HTERT RPE-1 (cell line): ENCODE data around the gene IRAK1.

Experiments used
- in situ Hi-C: fragments of 300-500 bp; cut with MboI; formaldehyde crosslinking; loops from 4 replicates; pipeline ENCODE4 v1.14.3; 2020; ENCODE audit warnings: low sequenced_read_pairs

IRAK1 gene

DNA sequence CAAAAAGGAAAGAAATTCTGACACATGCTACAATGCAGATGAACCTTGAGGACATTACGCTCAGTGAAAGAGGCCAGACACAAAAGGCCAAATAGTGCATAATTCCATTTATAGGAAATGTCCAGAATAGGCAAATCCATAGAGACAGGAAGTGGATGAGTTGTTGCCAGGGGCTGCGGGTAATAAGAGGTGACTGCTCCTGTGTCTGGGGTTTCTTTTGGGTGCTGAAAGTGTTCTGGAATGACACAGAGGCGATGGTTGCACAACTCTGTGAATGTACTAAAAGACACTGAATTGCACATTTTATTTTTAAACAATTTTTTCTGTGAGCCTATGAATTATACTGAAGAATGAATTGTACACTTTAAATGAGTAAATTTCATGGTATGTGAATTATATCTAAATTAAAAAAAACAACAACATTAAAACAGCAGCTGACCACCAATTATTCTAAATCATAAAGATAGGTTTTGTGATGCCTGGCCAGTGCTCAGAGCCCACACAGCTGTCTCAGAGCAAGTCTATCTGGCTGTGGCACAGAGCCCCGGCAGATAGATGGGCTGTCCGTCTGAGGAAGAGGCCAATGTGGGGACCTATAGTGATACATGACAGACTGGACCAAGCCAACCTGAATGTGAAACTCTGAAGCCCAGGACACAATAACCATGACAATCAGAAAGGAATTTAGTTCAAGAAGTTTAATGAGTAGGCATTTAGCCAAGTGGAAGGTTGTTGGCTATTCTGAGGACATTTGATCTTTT is 23.5 kb upstream of the IRAK1 start:
- in situ Hi-C loops = no loop called here

DNA sequence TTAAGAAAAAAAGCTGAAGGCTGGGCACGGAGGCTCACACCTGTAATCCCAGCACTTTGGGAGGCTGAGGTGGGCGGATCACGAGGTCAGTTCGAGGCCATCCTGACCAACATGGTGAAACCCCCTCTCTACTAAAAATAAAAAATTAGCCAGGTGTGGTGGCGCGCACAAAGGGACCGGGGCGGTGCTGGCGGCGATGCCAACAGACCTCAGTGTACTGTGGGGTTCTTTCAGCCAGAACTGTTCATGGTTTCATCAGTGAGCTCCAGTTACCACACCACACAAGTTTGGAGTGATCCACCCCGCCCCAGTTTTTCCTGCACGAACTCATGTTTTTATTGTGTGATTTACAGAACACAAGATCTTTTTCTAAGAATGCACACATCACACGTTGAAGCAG is 21.2 kb upstream of the IRAK1 start:
- in situ Hi-C loops = no loop called here

DNA sequence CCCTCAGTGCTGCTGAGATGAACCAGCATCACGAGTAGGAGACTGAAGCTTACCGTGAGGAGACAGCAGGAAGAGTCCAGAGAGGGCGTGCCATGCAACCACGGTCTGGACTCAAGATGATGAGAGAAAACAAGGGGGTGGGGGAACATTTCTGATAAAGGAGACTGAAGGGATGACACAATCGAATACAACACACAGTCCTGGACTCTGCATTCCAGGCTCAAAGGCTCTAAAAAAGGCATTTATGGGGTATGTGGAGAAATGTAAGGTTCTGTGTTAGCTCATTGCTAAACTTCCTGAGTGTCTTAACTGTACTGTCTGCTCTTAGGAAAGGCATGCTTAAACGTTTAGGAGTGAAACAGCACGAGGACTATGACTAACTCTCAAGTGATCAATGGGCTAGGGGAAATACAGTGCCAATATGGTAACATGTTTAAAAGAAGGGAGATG is 20.6 kb upstream of the IRAK1 start:
- in situ Hi-C loops = no loop called here

DNA sequence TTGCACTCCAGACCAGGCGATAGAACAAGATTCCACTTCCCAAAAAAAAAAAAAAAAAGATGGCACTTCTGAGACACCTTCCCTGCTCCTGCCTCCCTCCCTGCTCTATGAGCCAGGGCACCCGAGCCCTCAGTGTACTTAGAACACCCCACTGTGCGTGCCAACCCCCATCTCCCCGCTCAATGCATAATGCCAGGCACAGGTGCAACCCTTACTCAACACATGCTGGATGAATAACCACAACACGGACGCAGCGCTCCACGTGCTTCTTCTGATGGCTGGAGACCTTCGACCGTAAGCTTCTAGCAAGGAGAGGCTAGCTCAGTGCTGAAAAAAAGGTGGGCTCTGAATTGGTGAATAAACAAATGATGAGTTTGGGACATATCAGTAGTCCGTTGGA is 19.9 kb upstream of the IRAK1 start:
- in situ Hi-C loops = no loop called here

DNA sequence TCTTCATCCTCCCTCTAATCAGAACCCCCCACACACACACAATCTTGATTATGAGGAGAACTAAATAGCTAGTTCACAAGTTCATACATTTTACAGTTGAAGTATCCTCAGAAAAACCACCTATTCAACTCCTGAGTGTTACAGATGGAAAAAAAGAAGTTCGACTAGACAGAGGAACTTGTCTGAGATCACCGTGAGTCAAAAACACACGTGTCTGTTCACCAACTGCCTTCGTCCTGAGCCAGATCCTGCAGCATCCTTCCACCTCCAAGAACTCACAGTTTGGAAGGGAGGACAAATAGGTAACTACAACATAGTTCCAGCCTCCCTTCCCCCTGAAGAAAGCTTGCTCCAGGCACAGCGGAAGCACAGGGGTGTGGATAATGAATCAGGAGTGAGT is 19.0 kb upstream of the IRAK1 start:
- in situ Hi-C loops = no loop called here

DNA sequence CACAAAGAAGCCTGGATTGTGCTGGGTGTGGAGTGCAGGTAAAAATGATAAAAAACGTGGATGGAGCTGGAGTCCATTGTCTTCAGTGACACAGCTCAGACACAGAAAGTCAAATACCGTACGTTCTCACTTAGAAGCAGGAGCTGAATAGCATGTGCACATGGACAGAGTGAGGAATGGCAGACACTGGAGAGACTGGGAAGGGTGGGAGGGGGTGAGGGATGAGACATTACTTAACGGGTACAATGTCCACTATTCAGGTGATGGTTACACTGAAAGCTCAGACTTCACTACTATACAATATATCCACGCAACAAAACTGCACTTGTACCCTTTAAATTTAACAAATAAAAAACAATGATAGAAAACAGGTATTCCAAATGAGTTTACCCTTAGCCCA is 18.1 kb upstream of the IRAK1 start:
- in situ Hi-C loops = no loop called here

DNA sequence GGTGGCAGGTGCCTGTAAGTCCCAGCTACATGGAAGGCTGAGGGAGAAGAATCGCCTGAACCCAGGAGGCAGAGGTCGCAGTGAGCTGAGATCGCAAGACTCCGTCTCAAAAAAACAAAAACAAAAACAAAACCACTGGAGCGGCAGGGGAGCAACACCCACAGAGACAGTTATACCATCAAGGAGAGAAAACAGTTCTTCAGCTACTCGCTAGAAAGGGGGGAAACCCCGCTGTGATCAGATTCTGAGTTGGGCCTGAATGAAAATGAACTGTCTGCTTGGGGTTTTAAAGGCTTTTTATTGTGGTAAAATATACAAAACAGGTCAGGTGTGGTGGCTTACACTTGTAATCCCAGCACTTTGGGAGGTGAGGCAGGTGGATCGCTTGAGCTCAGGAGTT is 16.8 kb upstream of the IRAK1 start:
- in situ Hi-C loops = no loop called here

DNA sequence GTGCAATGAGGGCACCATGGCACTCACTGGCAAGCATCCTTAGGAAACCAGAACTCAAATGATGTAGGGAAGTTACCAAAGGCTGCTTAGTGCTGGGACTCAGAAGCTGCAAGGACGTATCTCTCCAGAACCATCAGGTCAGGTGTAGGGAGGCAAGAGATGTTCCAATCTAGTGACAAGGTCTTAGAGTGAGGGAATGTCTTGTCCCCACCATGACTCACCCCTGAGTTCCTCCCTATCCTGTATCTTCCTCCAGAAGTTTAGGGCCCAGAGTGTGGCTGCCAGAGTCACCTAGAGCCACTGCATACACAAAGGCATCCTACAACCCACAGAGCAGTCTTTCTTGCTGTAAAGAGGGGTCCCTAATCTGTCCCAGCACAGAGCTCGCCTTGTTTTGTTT is 14.1 kb upstream of the IRAK1 start:
- in situ Hi-C loops = no loop called here

DNA sequence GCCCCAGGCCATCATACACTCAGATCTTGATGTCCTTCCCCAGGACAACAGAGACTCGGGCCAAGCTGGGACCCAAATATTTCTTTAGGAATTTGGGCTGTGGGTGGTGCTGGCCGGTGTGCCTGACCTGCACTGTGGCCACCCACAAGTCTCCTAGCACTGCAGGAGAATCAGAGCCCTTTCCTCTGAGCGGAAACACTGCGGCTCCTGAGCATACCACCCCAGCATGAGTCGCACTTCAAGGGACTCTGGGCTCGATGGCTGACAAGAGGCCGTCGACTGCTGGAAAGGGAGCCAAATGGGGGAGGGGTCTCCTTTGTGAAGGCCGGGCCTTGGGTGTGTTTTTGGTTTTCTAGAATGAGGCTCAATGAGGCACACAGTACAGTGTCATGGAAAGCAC is 13.0 kb upstream of the IRAK1 start:
- in situ Hi-C loops = no loop called here

DNA sequence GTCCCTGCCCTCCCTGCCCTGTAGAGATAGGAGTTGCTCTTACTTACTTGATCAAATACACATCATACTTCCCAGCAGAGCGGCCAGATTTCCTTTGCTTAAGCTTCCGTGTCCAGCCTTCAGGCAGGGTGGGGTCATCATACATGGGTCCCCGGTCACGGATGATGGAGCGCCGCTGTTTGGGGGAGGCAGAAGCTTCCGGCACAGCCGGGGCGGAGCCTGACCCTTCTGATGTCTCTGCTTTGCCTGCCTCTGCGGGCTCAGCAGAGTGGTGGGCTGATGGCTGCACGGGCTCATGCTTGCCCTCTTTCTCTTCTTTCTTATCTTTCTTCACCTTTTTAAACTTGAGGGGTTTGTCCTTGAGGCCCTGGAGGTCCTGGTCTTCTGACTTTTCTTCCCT is 12.5 kb upstream of the IRAK1 start:
- in situ Hi-C loops = no loop called here

DNA sequence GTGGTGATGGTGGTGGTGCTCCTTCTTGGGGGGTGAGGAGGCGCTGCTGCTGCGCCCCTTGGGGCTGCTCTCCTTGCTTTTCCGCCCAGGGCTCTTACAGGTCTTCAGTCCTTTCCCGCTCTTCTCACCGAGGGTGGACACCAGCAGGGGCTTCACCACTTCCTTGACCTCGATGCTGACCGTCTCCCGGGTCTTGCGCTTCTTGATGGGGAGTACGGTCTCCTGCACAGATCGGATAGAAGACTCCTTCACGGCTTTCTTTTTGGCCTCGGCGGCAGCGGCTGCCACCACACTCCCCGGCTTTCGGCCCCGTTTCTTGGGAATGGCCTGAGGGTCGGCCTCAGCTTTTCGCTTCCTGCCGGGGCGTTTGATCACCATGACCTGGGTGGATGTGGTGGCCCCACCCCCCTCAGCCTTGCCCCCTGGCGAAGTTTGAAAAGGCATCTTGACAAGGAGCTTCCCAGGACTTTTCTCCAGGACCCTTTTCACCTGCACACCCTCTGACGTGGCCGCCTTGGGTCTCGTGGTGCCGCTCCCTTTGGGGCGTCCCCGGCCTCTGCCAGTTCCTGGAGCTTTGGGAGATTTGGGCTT is 11.1 kb upstream of the IRAK1 start:
- in situ Hi-C loops = no loop called here

DNA sequence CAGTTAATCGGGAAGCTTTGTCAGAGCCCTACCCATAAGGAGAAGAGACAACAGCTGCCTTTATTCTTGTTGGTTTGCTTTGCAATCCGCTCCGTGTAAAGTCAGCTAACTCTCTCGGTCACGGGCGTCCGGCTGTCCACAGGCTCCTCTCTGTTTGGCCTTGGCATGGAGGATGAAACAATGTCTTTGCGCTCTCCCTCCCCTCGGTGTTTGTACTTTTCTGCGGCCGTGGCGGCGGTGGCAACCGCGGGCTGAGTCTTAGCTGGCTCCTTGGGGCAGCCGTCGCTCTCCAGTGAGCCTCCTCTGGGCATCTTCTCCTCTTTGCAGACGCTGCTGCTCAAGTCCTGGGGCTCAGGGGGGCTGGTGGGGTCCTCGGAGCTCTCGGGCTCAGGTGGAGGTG is 10.6 kb upstream of the IRAK1 start:
- in situ Hi-C loops = no loop called here

DNA sequence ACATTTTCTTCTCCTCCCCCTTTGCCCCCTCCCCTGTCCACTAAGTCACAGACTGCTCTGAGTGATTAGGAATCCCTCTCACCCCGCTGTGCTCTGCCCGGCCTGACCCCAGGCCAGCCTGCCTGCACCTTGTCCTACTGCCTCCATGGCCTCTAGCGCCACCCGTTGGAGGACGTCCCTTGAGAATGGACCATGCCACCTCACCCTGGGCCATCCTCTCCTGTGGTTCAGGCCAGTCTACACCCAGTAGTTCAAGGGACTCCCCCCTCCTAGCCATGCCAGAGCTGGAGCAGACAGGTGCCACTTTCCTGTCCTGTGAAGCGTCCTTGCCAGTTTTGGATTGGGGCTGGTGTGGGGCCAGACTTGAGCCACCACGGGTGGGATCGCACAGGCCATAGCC is 9.7 kb upstream of the IRAK1 start:
- in situ Hi-C loops = no loop called here

DNA sequence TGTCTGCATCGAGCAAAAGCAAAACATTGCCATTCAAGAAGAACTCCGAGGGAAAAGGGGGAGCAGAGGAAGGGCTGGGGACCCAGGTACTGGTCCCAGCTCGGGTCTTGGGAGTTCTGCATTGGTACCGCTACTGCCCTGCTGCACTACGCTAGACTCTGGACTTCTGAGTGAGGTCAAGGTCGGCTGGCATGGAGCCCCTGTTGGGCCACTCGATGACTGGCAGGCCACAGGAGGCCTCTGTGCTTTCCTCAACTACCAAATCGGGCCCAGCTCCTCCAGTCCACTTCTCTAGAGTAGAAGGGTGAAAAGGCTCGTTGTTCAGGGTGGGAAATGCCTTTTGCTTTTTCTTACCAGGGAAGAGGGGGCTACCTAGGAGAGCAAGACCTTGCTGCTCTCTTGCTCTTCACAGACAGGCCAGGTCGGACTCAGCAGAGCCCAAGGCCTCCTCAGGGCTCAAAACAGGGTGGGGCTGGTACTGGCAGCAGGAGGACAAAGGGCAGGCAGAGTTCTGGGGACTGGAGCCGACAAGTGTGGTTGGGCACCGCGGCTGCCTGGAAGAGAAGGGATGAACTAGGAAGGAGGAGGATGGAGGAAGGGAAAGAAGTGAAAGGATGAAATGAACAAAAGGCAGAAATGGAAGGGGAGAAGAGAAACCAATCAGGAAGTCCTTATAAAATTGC is 8.9 kb upstream of the IRAK1 start:
- in situ Hi-C loops = no loop called here

DNA sequence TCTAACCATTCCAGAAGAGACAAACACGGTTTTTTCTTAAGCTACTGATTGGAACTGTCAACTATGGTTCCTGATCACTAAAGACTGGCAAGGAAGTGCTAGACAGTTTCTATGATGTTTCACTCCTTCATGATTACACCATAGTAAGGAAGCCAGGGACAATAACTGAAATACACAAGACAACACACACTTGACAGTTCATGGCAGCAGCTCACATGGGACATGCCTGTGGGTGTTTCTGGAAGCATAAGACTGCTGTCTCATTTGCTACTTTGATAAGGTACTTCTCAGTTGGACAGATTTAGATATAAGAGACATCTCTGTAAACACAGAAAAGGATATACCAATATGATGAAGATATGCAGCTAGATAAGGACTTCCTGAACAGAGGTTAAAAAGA is 8.3 kb upstream of the IRAK1 start:
- in situ Hi-C loops = no loop called here

DNA sequence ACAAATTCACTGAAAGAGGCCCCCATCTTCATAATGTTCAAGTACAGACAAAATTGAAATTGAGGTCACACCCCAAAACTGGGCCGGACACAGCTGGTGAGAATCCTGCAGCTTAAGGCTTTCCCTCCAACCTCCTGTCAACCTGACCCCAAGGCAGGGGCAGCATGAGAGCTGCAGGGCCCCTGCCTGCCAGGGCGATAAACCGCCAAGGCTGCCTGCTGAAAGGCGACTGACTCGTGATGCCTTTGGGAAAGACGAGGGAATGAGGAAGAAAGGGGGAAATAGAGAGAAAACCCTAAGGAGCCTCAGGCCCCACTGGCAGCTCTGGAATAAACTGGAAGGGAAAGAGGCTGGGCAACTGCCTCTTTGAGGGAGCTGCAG is 7.3 kb upstream of the IRAK1 start:
- in situ Hi-C loops = no loop called here

DNA sequence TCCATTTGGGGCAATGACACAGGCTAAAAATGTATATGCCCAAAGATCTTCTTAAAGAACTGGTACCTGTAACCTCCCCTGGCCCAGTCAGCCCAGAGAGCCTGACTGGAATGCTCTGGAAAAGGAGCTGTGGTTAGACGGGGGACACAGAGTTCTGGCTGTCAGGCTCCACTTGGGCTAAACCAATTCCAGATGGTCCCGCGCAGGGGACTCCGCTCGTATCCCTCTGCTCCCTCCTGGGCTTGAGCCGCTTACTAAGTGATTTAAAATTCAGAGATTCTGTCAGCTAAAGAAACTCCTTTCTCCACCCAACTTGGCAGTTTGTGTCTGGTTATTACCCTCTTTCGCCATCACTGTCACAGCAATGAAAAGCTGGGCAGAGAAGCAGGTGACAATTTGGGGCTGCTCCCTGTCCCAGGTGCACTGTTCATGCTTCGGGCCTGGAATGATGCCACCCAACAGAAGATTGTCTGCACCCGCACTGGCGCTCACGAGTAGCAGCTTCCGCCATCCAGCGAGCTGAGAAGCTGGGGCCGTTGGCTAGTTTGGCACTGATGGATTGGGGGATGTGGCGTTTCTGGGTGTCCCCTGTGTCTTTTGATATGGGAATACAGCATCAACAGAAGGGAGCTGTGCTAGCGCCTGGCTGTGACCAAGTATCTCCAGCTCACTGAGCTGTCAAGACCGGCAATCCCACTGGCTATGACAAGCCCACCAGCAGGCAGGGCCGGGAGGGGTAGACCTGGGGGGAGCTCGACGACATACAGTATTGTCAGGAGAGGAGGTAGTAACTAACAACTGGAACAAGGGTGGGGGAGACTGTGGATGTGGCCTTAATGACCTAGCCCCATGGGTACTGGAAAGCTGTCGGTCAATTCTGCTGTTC is 6.7 kb upstream of the IRAK1 start:
- in situ Hi-C loops = no loop called here

DNA sequence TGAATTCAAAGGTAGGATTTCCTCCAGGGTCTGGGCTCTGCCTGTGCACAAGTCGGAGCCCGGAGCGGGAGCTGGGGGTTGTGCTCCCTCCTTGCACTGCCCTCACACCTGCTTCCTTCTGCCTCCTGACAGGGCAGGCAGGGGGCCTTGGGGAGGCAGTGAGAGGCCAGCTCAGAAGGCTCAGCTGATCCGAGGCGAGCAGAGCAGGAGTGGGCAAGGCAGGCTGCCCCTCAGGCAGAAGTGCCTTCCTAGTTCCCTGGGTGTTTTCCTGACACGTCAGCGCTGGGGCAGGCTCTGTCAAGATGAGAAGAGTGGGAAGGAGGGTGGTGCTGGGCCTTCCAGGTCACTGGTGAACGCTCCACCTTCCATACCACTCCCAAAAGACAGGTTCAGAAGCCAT is 5.5 kb upstream of the IRAK1 start:
- in situ Hi-C loops = no loop called here

DNA sequence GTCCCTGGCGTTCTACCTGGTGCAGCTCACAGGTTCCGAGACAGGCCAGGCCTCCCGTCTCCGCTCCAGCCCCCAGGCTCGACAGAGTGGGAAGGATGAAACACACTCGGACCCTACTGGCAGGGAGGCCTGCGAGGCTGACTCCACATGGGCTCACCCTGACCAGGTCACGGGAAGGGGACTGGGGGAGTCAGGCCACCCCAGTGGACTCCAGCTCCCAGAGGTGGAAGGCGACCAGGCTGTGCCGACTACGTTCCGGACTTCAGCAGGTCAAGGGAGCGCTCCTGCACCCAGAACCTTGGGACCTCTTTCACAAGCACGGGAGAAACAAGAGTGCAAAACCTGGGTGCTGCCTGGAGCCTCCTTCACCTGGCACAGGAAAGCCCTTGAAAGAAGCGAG is 4.6 kb upstream of the IRAK1 start:
- in situ Hi-C loops = no loop called here

DNA sequence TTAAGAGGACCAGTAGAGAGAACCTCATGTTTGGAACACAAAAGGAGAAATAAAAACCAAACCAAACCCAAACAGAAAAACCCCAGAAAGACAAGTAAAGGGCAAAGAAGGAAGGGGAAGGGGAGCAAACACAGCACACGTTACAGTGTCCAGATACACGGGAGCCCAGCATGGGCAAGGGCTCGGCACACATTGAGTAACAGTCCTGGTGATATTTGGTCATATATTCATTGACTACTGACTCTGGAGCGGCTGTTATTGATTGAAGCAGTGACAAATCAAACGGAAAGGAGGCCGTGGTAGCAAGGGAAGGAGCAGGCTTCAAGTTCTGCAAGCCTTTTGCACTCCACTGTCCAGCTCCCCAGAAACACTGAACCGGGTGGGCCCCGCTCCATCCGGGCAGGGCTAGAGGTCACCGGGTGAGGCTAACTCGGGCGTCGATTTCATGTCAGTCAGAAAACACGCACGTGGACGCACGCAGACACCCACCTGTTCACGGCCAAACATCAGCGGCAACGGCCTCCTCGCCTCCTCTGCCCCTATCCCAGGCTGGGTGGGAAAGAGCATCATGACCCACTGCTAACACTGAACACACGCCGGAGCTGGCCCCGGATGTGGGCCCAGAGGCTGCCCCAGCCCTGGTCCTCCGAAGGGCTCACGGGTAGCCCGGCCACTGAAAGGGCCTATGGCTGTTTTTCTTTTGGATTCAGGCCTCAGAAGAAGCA is 3.7 kb upstream of the IRAK1 start:
- in situ Hi-C loops = no loop called here

DNA sequence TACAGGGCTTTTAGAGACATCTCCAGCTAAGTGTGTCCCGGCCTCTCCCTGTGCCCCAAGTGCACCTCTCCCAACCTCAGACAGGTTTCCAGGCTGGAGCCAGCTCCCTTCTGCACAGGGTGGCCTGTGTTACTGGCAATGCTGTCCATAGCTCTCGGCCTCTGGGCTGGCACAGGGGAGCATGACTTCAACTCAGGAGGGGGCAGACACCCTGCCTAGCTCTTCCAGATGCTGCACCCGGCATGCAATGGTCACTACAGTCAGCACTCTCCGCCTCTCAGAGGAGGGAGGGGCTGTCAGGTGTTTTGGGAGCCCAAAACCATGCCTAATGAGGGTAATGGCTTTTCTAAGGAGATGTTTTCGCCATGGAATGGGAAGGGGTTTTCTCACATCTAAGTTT is 2.4 kb upstream of the IRAK1 start:
- in situ Hi-C loops = no loop called here
